A673 (cell line): ENCODE results near the gene FAAP20.

Experiments
- CTCF ChIP-seq: fragments of 300-800, 200-600 bp; sonication (generic); conservative IDR thresholded peaks from 2 replicates; pipeline ENCODE4 v1.5.1; 2017; ENCODE audit warnings: low read depth, mild to moderate bottlenecking, antibody characterized with exemption, low read length, moderate library complexity, mixed read lengths
- EZH2 ChIP-seq: fragments of 200-600 bp; sonication (generic); IDR thresholded peaks from 2 replicates; pipeline ENCODE4 v1.6.1; 2017; ENCODE audit warnings: borderline replicate concordance, low read depth, mild to moderate bottlenecking, mixed read lengths, antibody characterized with exemption, low read length; ENCODE audit not compliant: poor library complexity, severe bottlenecking

DNA sequence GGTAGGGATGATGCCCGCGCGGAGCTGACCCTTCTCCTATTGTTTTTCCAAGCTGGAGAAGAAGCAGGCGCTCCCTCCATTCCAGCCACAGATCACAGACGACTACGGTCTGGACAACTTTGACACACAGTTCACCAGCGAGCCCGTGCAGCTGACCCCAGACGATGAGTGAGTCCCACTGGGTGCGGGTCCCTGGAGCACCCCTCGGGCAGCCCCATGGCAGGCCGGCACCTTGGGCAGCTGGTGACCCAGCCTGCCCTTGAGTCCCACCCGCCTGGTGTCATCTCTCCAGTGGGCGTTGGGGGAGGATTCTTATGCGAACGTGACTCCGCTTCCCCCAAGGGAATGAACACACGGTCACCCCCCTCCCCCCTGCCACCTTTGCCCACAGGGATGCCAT is 10.0 kb downstream of the FAAP20 start:
- TF ChIP-seq CTCF (no peak), EZH2 (no peak)
